Stimulated activated CD4-positive, alpha-beta T cell treated with anti-CD3 and anti-CD28 coated beads, Interleukin-1b, Interleukin-23, amount 100 ng/mL, for 1 hour (primary cell): ENCODE results near the gene LRRC49.

Experiments used
- DNase-seq, 2 donors: peaks; one replicate each; pipeline ENCODE4 v3.0.0-alpha.2; 2020; ENCODE audit warnings: low read depth in 2 of 2

The LRRC49 gene

GRCh38 chr15:71049706-71050422 lies 157.2 kb downstream of the LRRC49 start:
- DNase-seq, result no peak

- no peak for DNase-seq
Measured at GRCh38 chr15:71050461-71050860, 157.8 kb downstream of the LRRC49 start.

- DNase-seq, result no peak
Measured at GRCh38 chr15:71051539-71051938, 158.9 kb downstream of the LRRC49 start.

GRCh38 chr15:71052356-71052755 lies 159.7 kb downstream of the LRRC49 start:
- no peak for DNase-seq

GRCh38 chr15:71054286-71054952 lies 161.8 kb downstream of the LRRC49 start:
- no peak for DNase-seq

GRCh38 chr15:71055461-71055860 lies 162.8 kb downstream of the LRRC49 start:
- no peak for DNase-seq

- DNase-seq, result no peak
Measured at GRCh38 chr15:71056111-71056510, 163.5 kb downstream of the LRRC49 start.

GRCh38 chr15:71057143-71057542 lies 164.5 kb downstream of the LRRC49 start:
- DNase-seq, result no peak

- no peak for DNase-seq
Measured at GRCh38 chr15:71057581-71057980, 165.0 kb downstream of the LRRC49 start.

GRCh38 chr15:71060983-71061382 lies 168.4 kb downstream of the LRRC49 start:
- no peak for DNase-seq

- DNase-seq, result no peak
Measured at GRCh38 chr15:71066983-71067382, 174.4 kb downstream of the LRRC49 start.

- DNase-seq, result no peak
Measured at GRCh38 chr15:71069693-71070092, 177.1 kb downstream of the LRRC49 start.

GRCh38 chr15:71071529-71071928 lies 178.9 kb downstream of the LRRC49 start:
- DNase-seq, result no peak

GRCh38 chr15:71072423-71072822 lies 179.8 kb downstream of the LRRC49 start:
- no peak for DNase-seq

GRCh38 chr15:71078506-71079207 lies 186.0 kb downstream of the LRRC49 start:
- no peak for DNase-seq

GRCh38 chr15:71079208-71080044 lies 186.8 kb downstream of the LRRC49 start:
- DNase-seq, result no peak

- no peak for DNase-seq
Measured at GRCh38 chr15:71080166-71080565, 187.5 kb downstream of the LRRC49 start.

- no peak for DNase-seq
Measured at GRCh38 chr15:71080705-71081104, 188.1 kb downstream of the LRRC49 start.

- no peak for DNase-seq
Measured at GRCh38 chr15:71082803-71083202, 190.2 kb downstream of the LRRC49 start.

GRCh38 chr15:71083349-71083748 lies 190.7 kb downstream of the LRRC49 start:
- no peak for DNase-seq

GRCh38 chr15:71084264-71084663 lies 191.6 kb downstream of the LRRC49 start:
- no peak for DNase-seq

GRCh38 chr15:71085809-71086208 lies 193.2 kb downstream of the LRRC49 start:
- no peak for DNase-seq
